Neuronal stem cell (in vitro differentiated cells): ENCODE measurements around the gene MIA2.

Experiments used
- DNase-seq: peaks from one replicate; pipeline ENCODE4 v3.0.0-alpha.2; 2013; ENCODE audit warnings: low spot score
- H2AFZ ChIP-seq: one replicate; pipeline ENCODE4 v1.6.1; 2013; ENCODE audit warnings: mild to moderate bottlenecking, low read length, inconsistent platforms
- H2AK5ac ChIP-seq: 2 replicates; pipeline ENCODE4 v1.6.1; 2013; ENCODE audit warnings: low read depth, mild to moderate bottlenecking, inconsistent platforms, low read length, moderate library complexity, mixed read lengths
- H2BK120ac ChIP-seq: 2 replicates; pipeline ENCODE4 v1.6.1; 2013; ENCODE audit warnings: low read depth, mild to moderate bottlenecking, inconsistent platforms, low read length, moderate library complexity, mixed read lengths
- H2BK12ac ChIP-seq: one replicate; pipeline ENCODE4 v1.6.1; 2013; ENCODE audit warnings: low read length, inconsistent platforms
- H2BK15ac ChIP-seq: 2 replicates; pipeline ENCODE4 v1.6.1; 2013; ENCODE audit warnings: mild to moderate bottlenecking, low read length, inconsistent platforms, mixed read lengths
- H2BK5ac ChIP-seq: one replicate; pipeline ENCODE4 v1.6.1; 2013; ENCODE audit warnings: inconsistent platforms, mild to moderate bottlenecking, low read length, moderate library complexity
- H3K14ac ChIP-seq: one replicate; pipeline ENCODE4 v1.6.1; 2013; ENCODE audit warnings: low read length, inconsistent platforms
- H3K18ac ChIP-seq: 2 replicates; pipeline ENCODE4 v1.6.1; 2013; ENCODE audit warnings: low read length, inconsistent platforms
- H3K23ac ChIP-seq: 2 replicates; pipeline ENCODE4 v1.6.1; 2013; ENCODE audit warnings: low read depth, mild to moderate bottlenecking, mixed read lengths, low read length, inconsistent platforms; ENCODE audit not compliant: poor library complexity
- H3K27ac ChIP-seq: replicated peaks from 3 replicates; pipeline ENCODE4 v1.5.1; 2013; ENCODE audit warnings: low read length, inconsistent platforms
- H3K27me3 ChIP-seq, 3 experiments: 2 replicates each; pipeline ENCODE4 v1.6.1; 2013; ENCODE audit warnings: low read length in 3 of 3, mild to moderate bottlenecking in 2 of 3, inconsistent platforms in 1 of 3, low read depth in 1 of 3, mixed read lengths in 1 of 3, moderate library complexity in 1 of 3; ENCODE audit not compliant: control insufficient read depth in 3 of 3, insufficient read depth in 3 of 3
- H3K36me3 ChIP-seq, 2 donors: replicated peaks in 1 of 2; 2 replicates each; pipeline ENCODE4 v1.6.1; 2013; ENCODE audit warnings: low read length in 2 of 2; ENCODE audit not compliant: control insufficient read depth in 2 of 2, insufficient read depth in 2 of 2
- H3K4ac ChIP-seq: 2 replicates; pipeline ENCODE4 v1.6.1; 2013; ENCODE audit warnings: inconsistent platforms, mild to moderate bottlenecking, low read length, moderate library complexity
- H3K4me1 ChIP-seq, 2 donors: 1 replicate in 1 of 2; 2 replicates in 1 of 2; pipeline ENCODE4 v1.6.1; 2013; ENCODE audit warnings: low read length in 2 of 2, low read depth in 1 of 2; ENCODE audit not compliant: control insufficient read depth in 2 of 2, insufficient read depth in 1 of 2
- H3K4me2 ChIP-seq: one replicate; pipeline ENCODE4 v1.6.1; 2013; ENCODE audit warnings: mild to moderate bottlenecking, low read length, inconsistent platforms; ENCODE audit not compliant: insufficient read depth, poor library complexity, severe bottlenecking
- H3K4me3 ChIP-seq, 2 donors: 2 replicates each; pipeline ENCODE4 v1.5.1; 2013; ENCODE audit warnings: low read length in 2 of 2, mild to moderate bottlenecking in 2 of 2, inconsistent platforms in 1 of 2, moderate library complexity in 1 of 2
- H3K79me1 ChIP-seq: one replicate; pipeline ENCODE4 v1.6.1; 2013; ENCODE audit warnings: low read depth, mild to moderate bottlenecking, inconsistent platforms, low read length, moderate library complexity
- H3K9ac ChIP-seq: one replicate; pipeline ENCODE4 v1.6.1; 2013; ENCODE audit warnings: mild to moderate bottlenecking, low read depth, low read length, inconsistent platforms; ENCODE audit not compliant: poor library complexity
- H3K9me3 ChIP-seq, 2 donors: replicated peaks in 1 of 2; 2 replicates each; pipeline versions ENCODE3 to v1.6.1; 2013; ENCODE audit warnings: low read length in 2 of 2, mild to moderate bottlenecking in 2 of 2, inconsistent platforms in 1 of 2, low read depth in 1 of 2, mixed read lengths in 1 of 2, moderate library complexity in 1 of 2; ENCODE audit not compliant: control insufficient read depth in 2 of 2, insufficient read depth in 1 of 2
- H4K8ac ChIP-seq: one replicate; pipeline ENCODE4 v1.6.1; 2013; ENCODE audit warnings: low read depth, mild to moderate bottlenecking, inconsistent platforms, low read length, moderate library complexity
- H4K91ac ChIP-seq: one replicate; pipeline ENCODE4 v1.6.1; 2013; ENCODE audit warnings: low read length, low read depth, mild to moderate bottlenecking, inconsistent platforms; ENCODE audit not compliant: poor library complexity
- WGBS, 2 donors: extraction: QIAGEN DNeasy Blood & Tissue Kit; methylation state at CpG; one replicate each; pipeline ENCODE4 v1.1.7; 2013; ENCODE audit warnings: missing lambda C conversion rate in 2 of 2, mixed read lengths in 1 of 2; ENCODE audit not compliant: insufficient read length in 2 of 2, insufficient replicate concordance in 1 of 2; ENCODE audit errors: extremely low coverage in 2 of 2; 5-methylcytosine and 5-hydroxymethylcytosine counted together

Gene MIA2

DNA sequence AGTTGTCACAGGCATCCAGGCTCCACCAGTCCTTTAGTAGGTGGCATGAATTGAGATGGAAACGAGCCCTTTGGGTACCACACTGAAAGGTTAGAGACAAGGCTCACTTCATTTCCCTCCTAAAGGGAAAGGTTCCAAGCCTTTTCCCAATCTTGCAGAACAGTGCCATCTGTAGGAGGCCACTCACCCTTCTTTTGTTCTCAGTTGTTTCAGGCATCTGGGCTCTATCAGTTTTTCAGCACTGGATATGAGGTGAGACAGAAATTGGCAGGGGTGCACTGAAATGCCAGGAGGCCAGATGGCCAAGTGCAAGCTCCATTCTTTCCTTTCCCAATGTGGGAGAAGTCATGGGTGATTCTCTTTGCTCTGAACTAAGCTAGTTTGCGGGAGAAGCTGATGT lies 183.3 kb downstream of the MIA2 start:
- no peaks in the 10 kb centered on the region for H3K4me1 ChIP-seq
- no peak overlapping the region for H3K9ac ChIP-seq
- H2BK15ac ChIP-seq: no peak overlapping the region
- no peak overlapping the region for H3K4ac ChIP-seq
- no CpG with 5 or more reads among the region's 2 CpGs for WGBS, 2 donors
- H2AFZ ChIP-seq: no peak overlapping the region
- no peak overlapping the region for H2BK5ac ChIP-seq
- H3K36me3 ChIP-seq: peaks cover 0 to 5% of the 10 kb centered on the region in 2 donors
- H3K27me3 ChIP-seq: no peaks in the 10 kb centered on the region
- H3K23ac ChIP-seq: no peak overlapping the region
- no peak overlapping the region for H3K18ac ChIP-seq
- H2BK120ac ChIP-seq: no peak overlapping the region
- no peak overlapping the region for H2AK5ac ChIP-seq
- H3K27ac ChIP-seq: no peak overlapping the region
- H3K14ac ChIP-seq: no peak overlapping the region
- no peak for DNase-seq
- no peak overlapping the region for H4K8ac ChIP-seq
- H3K4me3 ChIP-seq: no peak overlapping the region
- H3K9me3 ChIP-seq: peaks cover 9 to 22% of the 10 kb centered on the region in 2 donors
- no peak overlapping the region for H4K91ac ChIP-seq
- H2BK12ac ChIP-seq: no peak overlapping the region
- no peaks in the 10 kb centered on the region for H3K79me1 ChIP-seq
- no peak overlapping the region for H3K4me2 ChIP-seq

DNA sequence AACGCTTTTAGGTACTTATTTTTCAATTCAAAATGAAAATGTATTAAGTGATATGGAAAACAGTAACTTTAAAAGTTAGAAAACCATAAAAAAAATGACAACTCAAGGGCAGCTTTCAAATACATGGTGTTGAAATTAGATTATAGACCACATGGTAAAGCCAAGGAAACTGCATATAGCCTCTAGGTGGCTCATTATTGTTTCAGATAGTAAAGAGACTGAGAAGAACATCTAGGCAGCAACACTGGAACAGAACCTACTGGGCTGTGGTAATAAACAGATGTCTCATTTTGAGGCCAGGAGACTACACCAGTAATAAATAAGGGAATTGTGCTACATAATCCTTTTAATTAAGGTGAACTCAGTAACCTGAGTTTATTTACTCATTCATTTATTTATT lies 185.6 kb downstream of the MIA2 start:
- no peaks in the 10 kb centered on the region for H3K27me3 ChIP-seq
- WGBS, 2 donors: no CpG with 5 or more reads among the region's 1 CpG
- H3K9ac ChIP-seq: no peak overlapping the region
- peaks cover 0 to 1% of the 10 kb centered on the region in 2 donors for H3K4me1 ChIP-seq
- H3K9me3 ChIP-seq: peaks cover 8 to 22% of the 10 kb centered on the region in 2 donors
- no peak overlapping the region for H2BK12ac ChIP-seq
- H2AFZ ChIP-seq: no peak overlapping the region
- H3K4me2 ChIP-seq: no peak overlapping the region
- H3K79me1 ChIP-seq: peaks cover 2% of the 10 kb centered on the region
- no peak overlapping the region for H2BK120ac ChIP-seq
- peaks cover 0 to 5% of the 10 kb centered on the region in 2 donors for H3K36me3 ChIP-seq
- DNase-seq: no peak
- H3K23ac ChIP-seq: no peak overlapping the region
- H2BK15ac ChIP-seq: no peak overlapping the region
- no peak overlapping the region for H4K8ac ChIP-seq
- no peak overlapping the region for H4K91ac ChIP-seq
- no peak overlapping the region for H3K27ac ChIP-seq
- no peak overlapping the region for H2BK5ac ChIP-seq
- no peak overlapping the region for H2AK5ac ChIP-seq
- no peak overlapping the region for H3K4ac ChIP-seq
- H3K4me3 ChIP-seq: no peak overlapping the region
- H3K18ac ChIP-seq: no peak overlapping the region
- H3K14ac ChIP-seq: no peak overlapping the region

DNA sequence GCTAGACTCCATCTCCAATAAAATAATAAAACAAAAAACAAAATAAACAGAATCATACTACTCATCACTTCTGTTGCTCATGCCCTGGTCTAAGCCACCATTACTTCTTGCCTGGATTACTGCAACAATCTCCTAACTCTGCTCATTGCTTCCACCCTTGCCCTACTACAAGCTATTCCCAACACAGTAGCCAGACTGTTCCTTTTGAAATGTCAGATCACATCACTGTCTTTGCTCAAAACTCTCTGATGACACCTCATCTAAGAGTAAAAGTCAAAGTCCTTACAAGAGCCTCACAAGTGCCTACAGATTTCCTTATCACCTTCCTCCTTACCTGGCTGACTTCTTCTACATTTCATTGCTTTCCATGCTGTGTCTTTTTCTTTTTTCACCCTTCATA lies 188.5 kb downstream of the MIA2 start:
- no peak overlapping the region for H3K4me2 ChIP-seq
- H3K36me3 ChIP-seq: no peaks in the 10 kb centered on the region
- peaks cover 2% of the 10 kb centered on the region for H3K79me1 ChIP-seq
- H4K8ac ChIP-seq: no peak overlapping the region
- H3K18ac ChIP-seq: no peak overlapping the region
- peaks cover 0 to under 1% of the 10 kb centered on the region in 2 donors for H3K9me3 ChIP-seq
- no peak overlapping the region for H2BK15ac ChIP-seq
- no peak overlapping the region for H2AFZ ChIP-seq
- no peak overlapping the region for H2AK5ac ChIP-seq
- no peak overlapping the region for H2BK12ac ChIP-seq
- no peak overlapping the region for H3K4me3 ChIP-seq
- no peak overlapping the region for H3K14ac ChIP-seq
- no peak overlapping the region for H3K9ac ChIP-seq
- no peak overlapping the region for H3K23ac ChIP-seq
- no peak overlapping the region for H3K4ac ChIP-seq
- DNase-seq: no peak
- no peaks in the 10 kb centered on the region for H3K27me3 ChIP-seq
- H2BK120ac ChIP-seq: no peak overlapping the region
- peaks cover 0 to 1% of the 10 kb centered on the region in 2 donors for H3K4me1 ChIP-seq
- no peak overlapping the region for H2BK5ac ChIP-seq
- H3K27ac ChIP-seq: no peak overlapping the region
- H4K91ac ChIP-seq: no peak overlapping the region

DNA sequence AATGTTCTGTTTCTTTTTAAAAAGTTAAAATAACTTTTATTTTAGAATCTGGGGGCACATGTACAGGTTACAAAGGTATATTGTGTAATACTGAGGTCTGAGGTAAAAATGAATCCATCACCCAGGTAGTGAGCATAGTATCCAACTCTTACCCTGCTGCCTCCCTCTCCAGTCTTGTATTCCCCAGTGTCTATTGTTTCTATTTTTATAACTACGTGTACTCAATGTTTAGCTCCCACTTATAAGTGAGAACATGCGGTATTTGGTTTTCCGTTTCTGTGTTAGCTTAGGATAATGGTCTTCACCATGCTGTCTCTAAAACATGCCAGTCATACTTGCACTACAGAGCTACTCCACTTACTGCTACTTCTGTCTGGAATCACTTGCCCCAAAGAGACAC lies 190.1 kb downstream of the MIA2 start:
- Histone ChIP-seq H3K18ac (no peak overlapping the region), H3K27ac (no peak overlapping the region), H3K4me1 (peaks cover 1% of the 10 kb centered on the region in 2 donors), H3K14ac (no peak overlapping the region), H3K9ac (no peak overlapping the region), H4K8ac (no peak overlapping the region), H2BK5ac (no peak overlapping the region), H2AFZ (no peak overlapping the region), H3K4me2 (no peak overlapping the region), H3K79me1 (peaks cover 2% of the 10 kb centered on the region), H4K91ac (no peak overlapping the region), H3K4ac (no peak overlapping the region), H3K4me3 (no peak overlapping the region), H2BK12ac (no peak overlapping the region), H3K9me3 (no peaks in the 10 kb centered on the region), H3K27me3 (no peaks in the 10 kb centered on the region), H3K36me3 (no peaks in the 10 kb centered on the region), H3K23ac (no peak overlapping the region), H2AK5ac (no peak overlapping the region), H2BK15ac (no peak overlapping the region), H2BK120ac (no peak overlapping the region)
- DNase-seq: no peak
- no CpG with 5 or more reads among the region's 3 CpGs for WGBS, 2 donors
